Ascending aorta (tissue), 2 donors: ENCODE data around the gene E2F2. TPM values are rescaled to one million over a fixed set of nuclear protein-coding genes. Genes with fewer than 3 reads are reported as not detected.
"Not testable (repeated sequence)": the region's sequence is repeated elsewhere in the genome, so short reads cannot be mapped to it uniquely, and the experiment has no call there.

Source experiments
- DNase-seq, 2 donors: peaks; one replicate each; pipeline ENCODE4 v3.0.0-alpha.2; 2019; ENCODE audit warnings: low spot score in 2 of 2
- H3K27ac ChIP-seq, 2 donors: fragments of 200-600 bp; sonication (generic); one replicate each; pipeline ENCODE4 v1.5.1; 2016 to 2017; ENCODE audit warnings: mild to moderate bottlenecking in 1 of 2
- H3K27me3 ChIP-seq: fragments of 200-600 bp; sonication (generic); one replicate; pipeline ENCODE4 v1.5.1; 2017
- H3K36me3 ChIP-seq, 2 donors: fragments of 200-600 bp; sonication (generic); one replicate each; pipeline ENCODE4 v1.5.1; 2016
- H3K4me1 ChIP-seq, 2 donors: fragments of 200-600 bp; sonication (generic); one replicate each; pipeline ENCODE4 v1.5.1; 2016 to 2017; ENCODE audit warnings: mild to moderate bottlenecking in 1 of 2
- H3K4me3 ChIP-seq, 2 donors: fragments of 200-600 bp; sonication (generic); one replicate each; pipeline ENCODE4 v1.5.1; 2016 to 2017; ENCODE audit warnings: mild to moderate bottlenecking in 1 of 2
- H3K9me3 ChIP-seq, 2 donors: fragments of 200-600 bp; sonication (generic); one replicate each; pipeline ENCODE4 v1.5.1; 2016
- intact Hi-C: fragments of 100-400 bp; cut with DNase I; formaldehyde crosslinking; loops from one replicate; pipeline ENCODE4 v1.15.1; 2023
- total RNA-seq: library from RNA; depleted of rRNA; stranded (reverse); fragments of >200 nt; gene quantifications from one replicate; pipeline ENCODE4 v1.1.0, GENCODE V29; 2016
- TF ChIP-seq, protein P1 (sequence below), 3 experiments: fragments of 200-600 bp in 2 of 3; fragments of 450-650 bp in 1 of 3; sonication (generic) in 2 of 3; IDR thresholded peaks; one replicate each; pipeline ENCODE4 v1.5.1; 2016 to 2019; ENCODE audit warnings: antibody characterized with exemption in 3 of 3, mild to moderate bottlenecking in 1 of 3, moderate library complexity in 1 of 3

The E2F2 gene
- total RNA-seq, 1 donor from 2014 or later = not detected

DNA sequence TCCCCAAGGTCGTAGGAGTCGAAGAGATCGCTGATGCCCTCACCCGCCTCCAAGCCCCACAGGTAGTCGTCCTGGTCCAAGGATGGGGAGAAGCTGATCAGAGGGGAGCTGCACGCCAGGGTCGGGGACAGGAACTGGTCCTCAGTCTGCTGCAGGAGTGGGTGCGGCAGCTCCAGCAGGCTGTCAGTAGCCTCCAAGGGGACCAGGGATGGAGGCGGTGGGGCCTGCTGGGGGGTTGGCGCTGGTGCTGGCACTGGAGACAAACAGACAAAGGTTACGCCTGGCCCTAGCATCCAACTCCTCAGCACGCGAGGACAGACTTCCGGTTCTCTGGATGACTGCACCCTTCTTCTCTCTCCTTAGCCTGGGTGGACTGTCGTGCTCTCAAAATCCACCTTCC is 21.1 kb downstream of the E2F2 start:
- Histone ChIP-seq H3K9me3 (no peaks in the 10 kb centered on the region), H3K4me3 (no peak overlapping the region), H3K36me3 (no peaks in the 10 kb centered on the region), H3K27me3 (no peaks in the 10 kb centered on the region), H3K4me1 (no peaks in the 10 kb centered on the region), H3K27ac (no peak overlapping the region)
- TF ChIP-seq, protein P1, sequence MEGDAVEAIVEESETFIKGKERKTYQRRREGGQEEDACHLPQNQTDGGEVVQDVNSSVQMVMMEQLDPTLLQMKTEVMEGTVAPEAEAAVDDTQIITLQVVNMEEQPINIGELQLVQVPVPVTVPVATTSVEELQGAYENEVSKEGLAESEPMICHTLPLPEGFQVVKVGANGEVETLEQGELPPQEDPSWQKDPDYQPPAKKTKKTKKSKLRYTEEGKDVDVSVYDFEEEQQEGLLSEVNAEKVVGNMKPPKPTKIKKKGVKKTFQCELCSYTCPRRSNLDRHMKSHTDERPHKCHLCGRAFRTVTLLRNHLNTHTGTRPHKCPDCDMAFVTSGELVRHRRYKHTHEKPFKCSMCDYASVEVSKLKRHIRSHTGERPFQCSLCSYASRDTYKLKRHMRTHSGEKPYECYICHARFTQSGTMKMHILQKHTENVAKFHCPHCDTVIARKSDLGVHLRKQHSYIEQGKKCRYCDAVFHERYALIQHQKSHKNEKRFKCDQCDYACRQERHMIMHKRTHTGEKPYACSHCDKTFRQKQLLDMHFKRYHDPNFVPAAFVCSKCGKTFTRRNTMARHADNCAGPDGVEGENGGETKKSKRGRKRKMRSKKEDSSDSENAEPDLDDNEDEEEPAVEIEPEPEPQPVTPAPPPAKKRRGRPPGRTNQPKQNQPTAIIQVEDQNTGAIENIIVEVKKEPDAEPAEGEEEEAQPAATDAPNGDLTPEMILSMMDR (IDR thresholded peaks at IDR 0.05) = no peak
- no peak for DNase-seq
- intact Hi-C loops = no loop called here

DNA sequence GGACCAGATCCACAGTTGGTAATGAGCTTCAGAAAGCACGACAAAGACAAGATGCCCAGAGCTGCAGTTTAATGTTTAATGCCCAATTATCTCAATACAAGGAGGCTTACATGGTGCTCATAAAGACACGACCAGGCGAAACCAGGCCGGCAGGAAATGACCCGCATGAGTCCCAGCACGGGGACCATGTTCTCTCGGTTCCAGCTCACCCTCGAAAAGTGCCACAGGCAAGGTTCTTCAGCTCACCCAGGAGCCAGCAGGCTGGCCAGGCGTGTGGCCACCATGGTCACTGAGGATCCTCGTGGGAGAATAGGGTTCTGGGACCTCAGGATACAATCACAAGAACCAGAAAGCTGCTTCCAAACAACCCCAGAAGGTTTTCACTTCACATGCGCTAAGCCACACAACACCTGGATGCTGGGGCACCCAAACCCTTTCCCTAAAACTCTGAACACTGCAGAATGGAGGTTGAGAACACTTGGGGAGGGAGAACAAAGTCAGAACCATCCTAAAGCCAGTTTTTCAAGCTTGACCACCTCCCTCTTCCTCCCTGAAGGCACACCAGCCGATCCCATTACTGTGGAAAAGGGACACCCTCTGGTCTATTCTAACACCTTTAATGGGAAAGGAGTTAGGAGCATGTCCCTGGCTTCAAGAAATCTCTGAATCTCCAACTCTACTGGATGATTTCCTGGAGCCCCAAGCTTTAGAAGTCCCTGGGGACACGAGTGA is 24.5 kb downstream of the E2F2 start:
- intact Hi-C loops = no loop called here
- H3K36me3 ChIP-seq = no peaks in the 10 kb centered on the region
- H3K27me3 ChIP-seq = no peaks in the 10 kb centered on the region
- no peak for DNase-seq
- TF ChIP-seq, protein P1 (IDR thresholded peaks at IDR 0.05) = no peak
- H3K4me1 ChIP-seq = no peaks in the 10 kb centered on the region
- no peak overlapping the region for H3K27ac ChIP-seq
- H3K9me3 ChIP-seq = no peaks in the 10 kb centered on the region
- H3K4me3 ChIP-seq = no peak overlapping the region

DNA sequence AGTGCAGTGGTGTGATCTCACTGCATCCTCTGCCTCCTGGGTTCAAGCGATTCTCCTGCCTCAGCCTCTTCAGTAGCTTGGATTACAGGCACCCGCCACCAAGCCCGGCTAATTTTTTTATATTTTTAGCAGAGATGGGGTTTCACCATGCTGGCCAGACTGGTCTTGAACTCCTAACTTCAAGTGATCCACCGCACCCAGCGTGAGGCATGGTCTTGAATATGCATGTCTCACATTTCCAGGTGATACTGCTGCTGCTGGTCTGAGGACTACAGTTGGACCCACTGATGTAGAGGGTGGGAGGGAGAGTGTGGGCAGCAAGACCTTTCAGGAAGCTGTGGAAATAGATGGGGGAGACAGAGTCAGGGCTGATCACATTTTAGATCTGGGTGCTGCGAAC is 25.2 kb downstream of the E2F2 start:
- no peaks in the 10 kb centered on the region for H3K27me3 ChIP-seq
- no peak overlapping the region for H3K4me3 ChIP-seq
- no peak overlapping the region for H3K27ac ChIP-seq
- H3K36me3 ChIP-seq = no peaks in the 10 kb centered on the region
- H3K4me1 ChIP-seq = no peaks in the 10 kb centered on the region
- intact Hi-C loops = no loop called here
- no peaks in the 10 kb centered on the region for H3K9me3 ChIP-seq
- TF ChIP-seq, protein P1 (IDR thresholded peaks at IDR 0.05) = no peak
- DNase-seq = no peak

DNA sequence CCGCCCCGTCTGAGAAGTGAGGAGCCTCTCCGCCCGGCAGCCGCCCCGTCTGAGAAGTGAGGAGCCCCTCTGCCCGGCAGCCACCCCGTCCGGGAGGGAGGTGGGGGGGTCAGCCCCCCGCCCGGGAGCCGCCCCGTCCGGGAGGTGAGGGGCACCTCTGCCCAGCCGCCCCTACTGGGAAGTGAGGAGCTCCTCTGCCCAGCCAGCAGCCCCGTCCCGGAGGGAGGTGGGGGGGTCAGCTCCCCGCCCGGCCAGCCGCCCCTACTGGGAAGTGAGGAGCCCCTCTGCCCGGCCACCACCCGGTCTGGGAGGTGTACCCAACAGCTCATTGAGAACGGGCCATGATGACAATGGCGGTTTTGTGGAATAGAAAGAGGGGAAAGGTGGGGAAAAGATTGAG is 26.9 kb downstream of the E2F2 start:
- intact Hi-C loops, H3K4me1 ChIP-seq, H3K27ac ChIP-seq, H3K27me3 ChIP-seq, H3K9me3 ChIP-seq, H3K36me3 ChIP-seq, DNase-seq, H3K4me3 ChIP-seq: not testable (repeated sequence)

DNA sequence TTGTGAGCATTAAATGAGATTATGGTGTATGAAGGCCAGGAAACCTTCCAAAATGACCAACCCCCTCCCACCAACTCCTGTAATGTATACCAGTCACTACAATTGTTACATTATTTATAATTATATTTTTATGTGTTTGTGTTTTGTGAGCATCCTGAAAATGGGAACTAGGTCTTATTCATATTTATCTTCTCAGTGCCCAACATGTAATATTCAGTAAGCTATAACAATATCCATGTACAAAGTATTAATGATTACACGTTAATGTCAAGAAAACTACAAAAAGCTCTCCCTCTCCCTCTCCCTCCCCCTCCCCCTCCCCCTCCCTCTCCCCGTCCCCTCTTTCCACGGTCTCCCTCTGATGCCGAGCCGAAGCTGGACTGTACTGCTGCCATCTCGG is 28.1 kb downstream of the E2F2 start:
- intact Hi-C loops = no loop called here
- no peaks in the 10 kb centered on the region for H3K4me1 ChIP-seq
- no peak for DNase-seq
- no peaks in the 10 kb centered on the region for H3K36me3 ChIP-seq
- no peak overlapping the region for H3K4me3 ChIP-seq
- TF ChIP-seq, protein P1 (IDR thresholded peaks at IDR 0.05) = no peak
- no peaks in the 10 kb centered on the region for H3K27me3 ChIP-seq
- no peaks in the 10 kb centered on the region for H3K9me3 ChIP-seq
- H3K27ac ChIP-seq = no peak overlapping the region

DNA sequence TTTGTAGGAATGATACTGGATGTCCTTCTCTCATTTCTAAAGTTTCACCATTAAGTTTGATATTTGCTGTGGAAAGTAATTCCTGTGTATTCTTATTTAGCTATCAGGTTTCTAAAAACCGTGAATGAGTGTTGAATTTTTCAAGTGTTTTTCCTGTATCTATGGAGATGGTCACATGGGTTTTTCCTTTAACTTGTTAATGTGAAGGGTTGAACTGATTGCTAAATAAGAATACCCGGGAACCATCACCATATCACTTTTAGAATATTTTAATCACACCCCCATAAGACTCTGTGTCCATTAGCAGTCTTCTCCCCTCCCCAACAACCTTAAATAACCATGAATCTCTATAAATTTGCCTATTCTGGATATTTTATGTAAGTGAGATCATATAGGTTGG is 30.6 kb downstream of the E2F2 start:
- Histone ChIP-seq H3K36me3 (no peaks in the 10 kb centered on the region), H3K4me1 (peaks cover 0 to 3% of the 10 kb centered on the region in 2 donors), H3K27me3 (no peaks in the 10 kb centered on the region), H3K9me3 (no peaks in the 10 kb centered on the region), H3K27ac (no peak overlapping the region), H3K4me3 (no peak overlapping the region)
- no peak for DNase-seq
- intact Hi-C loops = no loop called here
- TF ChIP-seq, protein P1 (IDR thresholded peaks at IDR 0.05) = no peak
